HG03378 (cell line): Measurements from ENCODE around the gene PLCB1.

Experiments
- ATAC-seq: cut with Tn5 transposase; IDR thresholded peaks from one replicate; pipeline ENCODE4 v1.9.1; 2021; ENCODE audit warnings: mild to moderate bottlenecking, moderate library complexity; ENCODE audit not compliant: unreplicated experiment

The PLCB1 gene

DNA sequence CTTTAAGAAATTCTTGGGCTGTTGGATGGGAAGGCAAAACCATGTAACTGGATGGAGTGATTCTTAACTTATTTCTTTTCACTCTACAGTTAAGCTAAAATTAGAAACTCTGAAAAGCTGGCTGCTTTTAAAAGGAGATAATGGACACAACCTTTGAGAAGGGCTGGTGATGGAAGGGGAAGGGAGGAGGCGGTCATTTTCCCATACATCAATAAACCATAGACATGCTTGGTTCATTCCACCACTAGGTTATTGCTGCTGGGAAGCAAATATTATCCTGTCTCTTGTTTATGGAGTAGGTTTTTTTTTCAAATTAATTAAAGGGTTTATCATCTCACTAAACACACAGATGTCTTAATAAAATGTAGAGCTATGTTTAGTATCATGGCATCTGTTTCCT lies 76.2 kb downstream of the PLCB1 start:
- no peak for ATAC-seq

- ATAC-seq, result peak; percentile 42
Observed at GRCh38 chr20:8209061-8209460, 77.0 kb downstream of the PLCB1 start.

- ATAC-seq, result no peak
Observed at GRCh38 chr20:8210749-8211148, 78.7 kb downstream of the PLCB1 start.

DNA sequence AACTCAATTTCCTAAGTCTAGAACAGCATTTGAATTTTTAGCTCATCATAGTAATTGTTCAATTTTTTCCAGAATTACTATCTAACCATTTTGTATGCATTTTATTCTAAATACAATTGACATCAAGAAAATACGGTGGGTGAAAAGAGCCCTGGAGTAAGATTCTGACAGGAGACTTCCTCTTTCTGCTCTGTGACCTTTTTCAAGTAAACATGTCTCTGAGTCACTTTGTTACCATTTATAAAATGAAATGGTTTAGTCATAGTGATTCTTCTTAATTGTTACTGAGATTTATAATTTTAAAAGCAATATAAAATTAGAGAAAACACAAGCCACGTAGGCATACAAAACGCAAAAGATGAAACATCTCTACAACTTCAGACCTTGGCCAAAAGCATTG lies 80.2 kb downstream of the PLCB1 start:
- no peak for ATAC-seq

DNA sequence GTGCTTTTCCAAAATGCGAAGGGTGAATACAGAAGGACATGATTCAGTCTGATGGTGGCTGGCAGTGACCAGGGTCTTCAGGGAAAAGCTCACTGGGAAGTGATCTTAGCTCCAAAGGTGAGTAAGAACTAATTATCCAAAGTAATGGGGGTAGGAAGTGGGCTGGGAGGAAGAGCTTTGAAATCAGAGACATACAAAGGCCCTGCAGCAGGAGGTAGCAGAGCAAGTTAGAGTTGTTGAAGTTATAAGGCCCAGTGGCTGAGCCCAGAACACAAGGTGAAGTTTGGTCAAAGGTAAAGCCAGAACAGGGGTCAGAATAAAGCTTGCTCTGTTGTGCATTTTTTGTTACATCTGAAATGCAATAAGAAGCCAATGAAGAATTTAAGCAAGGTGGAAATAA lies 81.2 kb downstream of the PLCB1 start:
- no peak for ATAC-seq

DNA sequence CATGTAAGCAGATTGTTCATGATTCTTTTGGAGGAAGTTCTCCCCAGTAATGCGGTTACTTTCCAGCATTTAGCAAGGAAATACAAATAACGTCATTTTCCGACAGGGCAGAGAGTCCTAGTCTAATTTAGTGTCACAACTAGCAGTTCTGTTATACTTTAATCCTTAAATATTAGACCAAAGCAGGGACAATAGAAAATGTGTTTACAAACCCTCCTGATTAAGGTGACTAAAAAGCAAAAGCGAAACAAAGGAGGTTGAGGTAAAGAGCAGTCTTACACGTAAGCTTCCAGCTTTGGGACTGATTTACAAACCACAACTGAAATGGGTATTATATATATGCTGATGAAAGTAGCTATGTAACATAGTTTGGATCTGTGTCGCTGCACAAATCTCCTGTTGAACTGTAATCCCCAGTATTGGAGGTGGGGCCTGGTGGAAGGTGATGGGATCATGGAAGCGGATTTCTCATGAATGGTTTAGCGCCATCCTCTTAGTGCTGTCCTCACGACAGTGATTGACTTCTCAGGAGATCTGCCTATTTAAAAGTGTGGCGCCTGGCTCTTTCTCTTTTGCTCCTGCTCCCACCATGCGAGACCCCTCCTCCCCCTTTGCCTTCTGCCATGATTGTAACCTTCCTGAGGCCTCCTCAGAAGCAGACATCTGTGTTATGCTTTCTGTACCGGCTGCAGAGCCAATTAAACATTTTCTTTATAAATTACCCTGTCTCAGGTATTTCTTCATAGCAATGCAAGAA lies 81.9 kb downstream of the PLCB1 start:
- peak; percentile 92 for ATAC-seq

DNA sequence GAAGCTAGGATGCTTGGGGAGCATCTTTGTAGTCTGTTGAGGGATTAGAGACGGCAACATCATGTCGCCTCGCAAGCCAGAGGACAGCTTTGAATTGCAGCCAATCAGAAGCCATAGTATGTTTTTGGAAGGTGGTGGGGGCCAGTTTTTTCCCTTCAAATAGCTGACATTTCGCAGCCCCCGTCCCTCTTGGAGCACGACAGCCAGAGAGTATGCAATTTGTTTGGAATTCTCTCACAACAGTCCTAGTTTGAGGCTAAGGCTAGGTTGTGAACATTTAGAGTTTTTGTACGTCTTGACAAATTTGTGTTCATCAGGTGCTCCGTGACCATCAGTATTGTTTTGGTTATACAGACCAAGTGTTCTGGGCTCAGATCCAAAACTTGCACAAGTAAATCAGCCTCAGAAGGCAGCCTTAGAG lies 83.3 kb downstream of the PLCB1 start:
- no peak for ATAC-seq

DNA sequence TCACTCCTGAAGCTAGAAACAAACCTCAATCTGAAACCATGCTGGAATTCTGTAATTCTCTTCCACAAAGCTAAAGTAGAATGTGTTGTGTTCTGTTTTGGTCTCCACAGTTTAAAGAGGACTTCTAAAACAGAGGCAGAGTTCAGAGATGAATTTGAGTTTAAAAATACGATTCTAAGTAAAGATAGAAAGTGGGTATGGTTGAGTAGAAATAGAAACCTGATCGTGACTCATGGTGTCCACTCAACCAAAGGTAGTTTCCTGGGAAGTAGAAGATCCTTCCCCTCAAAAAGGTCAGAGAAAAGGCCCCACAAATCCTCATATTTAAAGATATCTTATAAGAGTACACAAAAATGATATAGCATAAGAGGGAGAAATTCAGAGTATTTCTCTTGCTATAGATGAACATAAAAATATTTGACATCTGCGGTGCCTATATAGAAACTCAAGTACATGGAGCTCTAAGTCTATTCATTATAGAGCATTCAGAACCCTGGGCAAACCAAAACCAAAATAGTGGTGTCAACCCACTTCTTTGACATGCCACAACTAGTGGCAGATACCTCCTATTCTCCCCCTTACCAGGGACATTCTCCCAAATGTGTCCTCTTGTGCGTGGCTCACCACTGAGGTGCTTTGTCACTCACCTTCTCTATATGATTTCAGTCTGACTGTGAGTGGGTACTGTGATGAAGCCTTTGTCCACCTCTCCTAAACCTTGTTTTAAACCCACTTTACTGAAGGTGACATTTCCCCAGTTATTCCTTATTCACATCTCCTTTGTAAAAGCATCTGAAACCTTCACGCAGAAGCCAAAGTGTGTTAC lies 84.5 kb downstream of the PLCB1 start:
- peak; percentile 40 for ATAC-seq

DNA sequence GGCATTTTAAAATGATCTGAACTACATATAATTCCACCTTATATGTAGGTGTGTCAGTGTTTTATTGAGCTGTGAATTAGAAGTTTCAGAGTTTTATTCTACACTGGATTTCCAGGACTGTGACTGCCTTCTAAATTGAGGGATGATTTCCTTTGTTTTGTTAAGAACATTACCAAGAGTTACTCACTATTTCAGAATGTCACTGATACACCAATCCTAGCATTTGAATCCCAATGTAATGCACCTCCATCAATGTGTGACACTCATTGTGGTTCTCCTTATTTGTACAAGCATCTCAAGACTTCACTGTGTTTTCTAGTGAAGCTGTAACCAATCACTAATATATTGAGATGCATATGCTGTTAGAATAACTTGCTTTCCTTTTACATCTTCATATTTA lies 86.8 kb downstream of the PLCB1 start:
- no peak for ATAC-seq

DNA sequence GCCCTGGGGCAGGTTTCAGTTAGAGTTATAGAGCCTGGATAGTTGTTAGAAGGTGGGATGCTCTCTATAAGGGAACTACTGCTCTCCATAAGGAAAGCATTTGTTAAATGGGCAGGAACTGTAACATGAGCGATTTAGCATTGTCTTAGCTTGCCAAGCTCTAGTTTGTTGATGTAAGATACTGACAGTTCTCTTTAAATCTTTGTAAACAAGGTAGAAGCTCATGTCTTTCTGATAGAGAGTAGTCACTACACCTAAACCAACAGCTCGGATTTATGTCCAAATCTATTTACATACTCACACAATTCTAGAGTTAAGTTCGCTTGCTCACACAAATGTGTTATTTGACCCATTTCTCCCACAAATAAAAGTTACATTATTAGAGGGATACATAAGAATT lies 87.3 kb downstream of the PLCB1 start:
- no peak for ATAC-seq

DNA sequence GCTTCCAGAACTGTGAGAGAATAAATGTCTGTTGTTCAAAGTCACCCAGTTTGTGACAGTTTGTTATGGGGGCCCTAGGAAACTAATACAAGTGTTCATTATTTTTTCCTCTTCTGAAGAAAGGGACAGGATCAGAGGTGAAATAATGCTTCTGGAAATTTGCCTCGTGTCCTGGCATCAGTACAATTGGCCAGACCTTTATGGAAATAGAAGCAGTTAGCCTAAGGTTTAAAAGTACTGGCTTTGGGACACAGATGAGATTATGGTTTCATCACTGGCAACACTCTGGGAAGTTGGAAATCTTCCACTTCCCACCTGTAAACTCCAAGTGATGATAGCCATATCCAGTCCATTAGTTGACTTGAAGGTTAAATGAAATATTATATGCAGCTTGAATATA lies 88.7 kb downstream of the PLCB1 start:
- ATAC-seq, result no peak

GRCh38 chr20:8221887-8222419 lies 89.9 kb downstream of the PLCB1 start:
- peak; percentile 81 for ATAC-seq

DNA sequence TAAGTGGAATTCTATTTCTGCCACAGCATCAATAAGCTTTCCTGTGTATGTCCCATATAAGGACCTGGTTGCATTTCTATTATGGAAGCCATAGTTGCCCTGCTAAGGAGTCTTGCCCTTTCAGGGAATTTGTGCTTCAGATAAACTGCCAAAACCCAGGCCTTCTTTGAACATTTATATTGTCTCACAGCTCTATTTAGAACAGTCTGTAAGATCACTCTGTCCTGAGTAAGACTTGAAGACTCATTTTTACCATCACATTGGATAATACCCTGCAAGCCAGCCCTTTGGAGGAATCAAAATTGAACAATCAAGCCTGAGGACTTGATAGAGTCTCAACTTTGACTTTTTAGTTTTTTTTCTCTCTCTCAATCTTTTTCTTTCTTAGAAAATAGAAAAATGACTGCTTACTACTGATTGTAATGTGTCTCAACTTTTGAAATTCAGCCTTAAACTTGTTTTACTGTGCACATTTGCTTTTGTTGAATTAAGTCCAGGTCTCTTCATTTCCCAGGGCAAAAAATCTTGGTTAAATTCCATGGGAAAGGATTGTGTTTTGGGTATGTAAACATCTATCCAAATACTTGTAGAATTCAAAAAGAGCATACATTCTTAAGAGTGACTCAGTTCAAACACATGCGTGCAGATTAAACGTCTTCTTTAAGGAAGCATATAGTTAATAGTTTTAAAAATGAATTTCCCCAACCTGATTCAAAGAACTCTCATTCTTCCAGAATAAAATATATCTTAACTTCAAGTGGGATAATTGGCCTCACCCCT lies 91.2 kb downstream of the PLCB1 start:
- no peak for ATAC-seq

- ATAC-seq, result no peak
Observed at GRCh38 chr20:8225658-8226057, 93.6 kb downstream of the PLCB1 start.

DNA sequence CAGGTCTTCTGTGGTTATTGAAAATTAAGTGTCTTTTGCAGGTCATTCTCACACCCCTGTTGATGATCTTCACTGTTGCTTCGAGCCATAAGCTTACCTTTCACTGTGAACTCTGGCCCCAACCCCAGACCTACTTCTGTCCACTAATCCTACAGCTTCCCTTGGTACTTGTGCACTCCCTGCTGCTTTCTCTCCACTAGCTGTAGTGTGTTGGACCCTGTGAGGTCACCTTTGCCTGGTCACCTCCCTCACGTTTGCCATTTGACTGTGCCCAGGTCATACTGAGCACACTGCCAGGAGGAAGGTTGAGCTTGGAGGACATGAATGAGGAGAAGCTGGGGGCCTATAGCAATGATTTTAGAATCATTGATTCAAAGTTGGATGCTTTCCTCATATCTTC lies 94.0 kb downstream of the PLCB1 start:
- no peak for ATAC-seq

DNA sequence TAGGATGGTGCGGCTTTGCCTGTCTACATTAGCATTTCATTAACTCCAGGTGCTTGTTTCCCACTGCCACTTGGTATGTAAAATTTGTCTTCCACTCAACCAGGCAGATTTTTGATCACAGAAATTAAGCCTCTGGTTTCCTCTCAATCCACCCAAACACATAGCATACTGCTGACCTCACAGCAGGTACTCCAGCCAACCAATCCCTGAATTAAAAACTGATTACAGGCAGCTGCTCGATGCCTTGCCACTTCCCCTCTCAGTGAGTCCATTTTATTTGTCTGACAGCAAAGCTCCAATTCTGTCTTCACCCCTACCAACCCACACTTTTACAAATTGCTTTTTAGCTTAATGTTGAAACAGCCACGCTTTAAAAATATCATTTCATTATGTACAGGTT lies 95.2 kb downstream of the PLCB1 start:
- no peak for ATAC-seq

DNA sequence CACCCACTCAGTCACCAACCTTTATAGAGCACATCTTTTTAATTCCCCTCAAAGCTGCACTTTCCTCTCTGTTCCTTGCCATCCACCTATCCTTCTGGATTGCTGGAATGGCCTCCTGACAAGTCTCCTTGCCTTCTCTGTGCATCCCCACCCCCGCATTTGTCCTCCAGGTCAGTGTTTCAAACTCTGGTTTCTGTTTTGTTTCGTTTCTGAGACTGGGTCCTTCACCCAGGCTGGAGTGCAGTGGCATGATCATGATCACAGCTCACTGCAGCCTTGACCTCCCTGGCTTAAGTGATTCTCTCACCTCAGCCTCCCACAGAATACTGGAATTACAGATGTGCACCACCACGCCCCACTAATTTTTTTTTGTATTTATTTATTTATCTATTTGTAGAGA lies 96.2 kb downstream of the PLCB1 start:
- ATAC-seq, result peak; percentile 48

GRCh38 chr20:8229090-8229489 lies 97.0 kb downstream of the PLCB1 start:
- ATAC-seq, result no peak

GRCh38 chr20:8231038-8231437 lies 99.0 kb downstream of the PLCB1 start:
- no peak for ATAC-seq

- no peak for ATAC-seq
Observed at GRCh38 chr20:8232332-8232731, 100.3 kb downstream of the PLCB1 start.

GRCh38 chr20:8234580-8234979 lies 102.5 kb downstream of the PLCB1 start:
- ATAC-seq, result no peak
